T-helper 17 cell (primary cell): ENCODE data around the gene TROAP. TPM values are rescaled to one million over a fixed set of nuclear protein-coding genes. Genes with fewer than 3 reads are reported as not detected.

Experiments
- ATAC-seq: fragments of 150-1000 bp; cut with Tn5 transposase; 2 replicates; pipeline ENCODE4 v1.10.0; 2021; ENCODE audit warnings: mild to moderate bottlenecking, moderate library complexity
- DNase-seq, 3 donors: peaks; one replicate each; pipeline versions ENCODE4 v3.0.0 to v3.0.0-alpha.2; 2020 to 2021
- H3K9me3 ChIP-seq: one replicate; pipeline ENCODE4 v1.7.0; 2013; ENCODE audit warnings: low read length, mild to moderate bottlenecking; ENCODE audit not compliant: control insufficient read depth, poor library complexity, severe bottlenecking
- H3K27ac Mint-ChIP-seq: one replicate; pipeline ENCODE4 v1.8.0; 2022; ENCODE audit warnings: mild to moderate bottlenecking, moderate library complexity, mixed read lengths
- H3K27me3 Mint-ChIP-seq: one replicate; pipeline ENCODE4 v1.8.0; 2022; ENCODE audit warnings: mixed read lengths
- H3K36me3 Mint-ChIP-seq: one replicate; pipeline ENCODE4 v1.8.0; 2022; ENCODE audit warnings: low read depth, mixed read lengths
- H3K4me1 Mint-ChIP-seq: one replicate; pipeline ENCODE4 v1.8.0; 2022; ENCODE audit warnings: mild to moderate bottlenecking, mixed read lengths
- H3K4me3 Mint-ChIP-seq: one replicate; pipeline ENCODE4 v1.8.0; 2022; ENCODE audit warnings: mild to moderate bottlenecking, moderate library complexity, mixed read lengths
- total RNA-seq, 4 donors: library from RNA in 2 of 4; stranded (reverse) in 2 of 4; gene quantifications; one replicate each; pipeline ENCODE4 v1.2.3 and lab custom pipeline; 2022 to 2026

Gene TROAP
- total RNA-seq, 2 donors from 2014 or later = 0.55 TPM; not detected in 1

DNA sequence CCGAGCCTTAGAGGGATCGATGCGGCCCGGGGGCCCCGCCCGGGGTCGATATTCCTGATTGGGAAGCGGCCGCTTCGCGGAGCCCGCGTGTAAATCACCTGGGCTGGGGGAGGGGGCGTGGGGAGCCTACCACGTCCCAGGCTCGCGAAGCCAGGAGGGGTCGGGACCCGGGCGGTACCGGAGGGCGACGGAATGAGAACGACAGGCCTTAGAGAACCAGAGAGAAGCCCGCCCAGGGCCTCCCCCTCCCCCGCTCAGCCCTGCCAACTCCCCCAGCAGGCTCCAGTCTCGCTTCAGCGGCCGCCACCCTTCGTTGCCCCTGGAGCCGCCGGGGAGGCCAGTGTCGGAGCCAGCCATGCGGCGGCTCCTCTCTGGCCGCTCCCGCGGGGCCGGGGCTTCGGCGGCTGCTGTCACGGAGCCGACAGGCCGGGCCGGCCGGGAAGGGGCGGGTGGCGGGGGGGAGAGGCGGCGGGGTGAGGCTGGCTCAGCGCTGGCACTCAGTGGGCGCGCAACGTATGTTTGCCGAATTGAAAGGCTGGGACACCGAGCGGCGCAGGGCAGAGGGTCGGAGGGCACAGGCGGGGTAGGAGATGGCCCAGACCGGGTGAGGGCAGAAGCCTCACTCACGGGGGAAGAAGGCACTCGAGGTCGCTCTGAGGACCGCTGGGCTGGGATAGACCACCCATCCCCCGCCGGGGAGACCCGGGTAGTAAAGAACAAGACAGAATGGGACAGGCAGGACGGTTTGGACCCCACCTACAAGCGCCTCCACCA lies 22.2 kb downstream of the TROAP start:
- Mint-ChIP-seq H3K4me3 (peak overlapping the region; percentile 90), H3K36me3 (peaks cover 2% of the 10 kb centered on the region), H3K27me3 (peaks cover 58% of the 10 kb centered on the region), H3K27ac (no peak overlapping the region), H3K4me1 (peaks cover 30% of the 10 kb centered on the region)
- DNase-seq (no peak), ATAC-seq (no peak)
- no peaks in the 10 kb centered on the region for H3K9me3 ChIP-seq

- no peak for ATAC-seq
Measured at GRCh38 chr12:49345825-49346658, 23.0 kb downstream of the TROAP start.

DNA sequence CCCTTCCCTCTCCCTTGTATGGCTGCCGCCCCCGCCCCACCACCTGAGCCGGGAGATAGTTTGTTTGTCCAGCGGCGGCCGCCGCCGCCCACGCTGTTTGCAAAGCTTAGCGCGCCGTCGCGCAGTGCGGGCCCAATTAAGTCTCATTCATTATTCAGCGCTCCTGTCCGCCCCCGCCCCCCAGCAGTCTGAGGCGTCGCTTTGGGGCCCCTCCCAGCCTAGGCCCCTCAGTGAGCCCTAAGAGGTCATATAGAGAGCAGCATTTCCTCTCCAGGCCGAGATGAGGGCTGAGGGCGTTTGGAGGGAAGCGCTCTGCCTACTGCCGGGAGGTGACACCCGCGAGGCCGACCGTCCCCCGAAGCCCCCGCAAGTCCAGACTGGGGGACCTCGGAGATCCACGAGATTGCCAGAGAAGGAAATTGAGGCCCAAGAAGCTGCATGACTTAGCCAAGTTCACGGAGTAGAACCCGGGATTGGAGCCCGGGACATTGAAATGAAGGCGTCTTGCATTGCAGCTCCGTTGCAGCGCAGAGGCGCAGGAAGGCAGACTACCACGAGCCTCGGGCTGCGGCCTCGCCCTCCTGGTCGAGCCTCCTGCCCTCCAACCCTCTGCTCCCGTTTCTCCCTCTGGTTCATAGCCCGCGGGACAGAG lies 23.7 kb downstream of the TROAP start, which contains the start of gene DNAJC22:
Gene DNAJC22, plus strand, starts transcription at position 230 of the 652 bp plus-strand sequence. CDS start 1,985 bp downstream, outside the sequence.
- Mint-ChIP-seq H3K4me3 (peak within 1 kb of the TSS; percentile 90), H3K27me3 (peaks cover 64% of the 10 kb centered on the region), H3K36me3 (peaks cover 2% of the 10 kb centered on the region), H3K27ac (peak within 1 kb of the TSS; percentile 60), H3K4me1 (peaks cover 30% of the 10 kb centered on the region)
- ATAC-seq (peak; percentile 25), DNase-seq (no peak)
- no peaks in the 10 kb centered on the region for H3K9me3 ChIP-seq

More at GRCh38 chr12:49345825-49346658, 23.0 kb downstream of the TROAP start:
- peaks cover 30% of the 10 kb centered on the region for H3K4me1 Mint-ChIP-seq
- no peak for DNase-seq
- H3K27me3 Mint-ChIP-seq = peaks cover 57% of the 10 kb centered on the region
- H3K4me3 Mint-ChIP-seq = peak overlapping the region; percentile 90
- H3K36me3 Mint-ChIP-seq = peaks cover 2% of the 10 kb centered on the region
- no peaks in the 10 kb centered on the region for H3K9me3 ChIP-seq
- no peak overlapping the region for H3K27ac Mint-ChIP-seq

DNA sequence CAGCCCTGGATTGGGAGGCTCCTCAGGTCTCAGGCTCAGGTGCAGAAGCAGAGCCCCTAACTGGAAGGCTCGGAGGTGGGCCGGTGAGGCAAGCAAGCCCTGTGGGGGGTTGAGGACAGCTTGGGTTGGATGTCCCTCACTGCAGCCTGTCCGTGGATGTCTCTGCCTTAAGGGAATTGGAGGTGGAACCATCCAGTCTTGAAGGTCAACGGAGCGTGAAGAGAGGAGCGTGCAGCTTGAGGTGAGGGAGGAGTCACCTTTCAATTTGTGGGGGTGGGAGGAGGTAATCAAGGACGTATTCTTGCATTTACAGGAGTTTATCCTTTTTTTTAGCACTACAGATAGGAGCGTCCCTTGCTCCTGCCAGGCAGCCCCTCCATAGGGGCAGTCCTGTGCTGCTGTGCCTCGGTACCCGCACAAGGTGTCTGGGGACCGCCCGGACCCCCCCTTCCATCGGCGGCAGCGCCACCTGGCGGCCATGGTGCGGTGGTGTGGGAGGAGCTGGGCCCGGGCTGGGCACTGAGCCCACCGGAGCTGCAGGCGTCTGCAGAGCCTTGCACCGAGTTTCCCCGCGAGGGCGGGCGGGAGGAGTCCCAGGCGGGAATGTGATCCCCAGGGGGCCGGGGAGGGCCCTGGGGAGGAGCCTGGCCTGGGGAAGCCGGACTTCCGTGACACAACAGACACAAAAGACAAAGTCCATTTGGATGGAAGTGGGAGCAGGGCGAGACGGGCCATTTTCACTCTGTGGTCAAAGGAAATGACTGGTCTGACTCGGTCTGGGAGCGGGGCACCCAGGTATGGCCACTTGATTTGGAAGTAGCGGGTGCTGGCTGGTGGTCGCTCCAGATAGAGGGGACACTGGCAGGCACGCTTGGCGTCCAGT lies 24.5 kb downstream of the TROAP start:
- Mint-ChIP-seq H3K4me3 (peak overlapping the region; percentile 90), H3K27ac (peak overlapping the region; percentile 60)
- ATAC-seq = peak; percentile 86

DNA sequence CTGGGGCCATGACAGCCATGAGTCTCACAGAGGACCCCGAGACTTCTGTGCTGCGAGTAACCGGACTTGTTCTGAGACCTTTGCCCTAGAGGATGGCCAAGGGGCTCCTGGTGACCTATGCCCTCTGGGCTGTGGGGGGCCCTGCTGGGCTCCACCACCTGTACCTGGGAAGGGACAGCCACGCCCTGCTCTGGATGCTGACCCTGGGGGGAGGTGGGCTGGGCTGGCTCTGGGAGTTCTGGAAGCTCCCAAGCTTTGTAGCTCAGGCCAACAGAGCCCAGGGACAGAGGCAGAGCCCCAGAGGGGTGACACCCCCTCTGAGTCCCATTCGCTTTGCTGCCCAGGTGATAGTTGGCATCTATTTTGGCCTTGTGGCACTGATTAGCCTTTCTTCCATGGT lies 25.7 kb downstream of the TROAP start:
- Mint-ChIP-seq H3K4me1 (peaks cover 21% of the 10 kb centered on the region), H3K36me3 (peaks cover 2% of the 10 kb centered on the region), H3K27ac (no peak overlapping the region), H3K4me3 (peak overlapping the region; percentile 57), H3K27me3 (peaks cover 68% of the 10 kb centered on the region)
- DNase-seq = no peak
- ATAC-seq = no peak
- H3K9me3 ChIP-seq = no peaks in the 10 kb centered on the region

More for the DNA sequence above, 24.5 kb downstream of the TROAP start:
- H3K4me1 Mint-ChIP-seq = peaks cover 28% of the 10 kb centered on the region
- H3K27me3 Mint-ChIP-seq = peaks cover 69% of the 10 kb centered on the region
- peak; percentile 74 to 80 (median 79) for DNase-seq
- peaks cover 2% of the 10 kb centered on the region for H3K36me3 Mint-ChIP-seq
- no peaks in the 10 kb centered on the region for H3K9me3 ChIP-seq

- DNase-seq (no peak), ATAC-seq (no peak)
- Mint-ChIP-seq H3K4me3 (peak overlapping the region; percentile 57), H3K27ac (no peak overlapping the region), H3K27me3 (peaks cover 65% of the 10 kb centered on the region), H3K4me1 (peaks cover 18% of the 10 kb centered on the region), H3K36me3 (peaks cover 2% of the 10 kb centered on the region)
- no peaks in the 10 kb centered on the region for H3K9me3 ChIP-seq
Measured at GRCh38 chr12:49349266-49349665, 26.2 kb downstream of the TROAP start.

DNA sequence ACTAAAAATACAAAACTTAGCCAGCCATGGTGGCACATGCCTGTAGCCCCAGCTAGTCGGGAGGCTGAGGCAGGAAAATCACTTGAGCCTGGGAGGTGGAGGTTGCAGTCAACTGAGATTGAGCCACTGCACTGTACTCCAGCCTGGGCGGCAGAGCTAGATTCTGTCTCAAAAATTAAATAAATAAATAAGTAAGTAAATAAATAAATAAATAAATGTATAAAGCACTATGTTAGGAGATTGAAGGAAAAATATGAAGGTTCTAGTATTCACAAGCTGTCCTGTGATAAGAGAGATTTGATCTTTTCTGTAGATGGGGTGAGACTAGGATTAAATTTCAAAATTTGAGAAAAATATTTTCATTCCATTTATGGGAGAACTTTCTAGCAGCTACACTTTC lies 29.3 kb downstream of the TROAP start:
- DNase-seq (no peak), ATAC-seq (no peak)
- Mint-ChIP-seq H3K27ac (no peak overlapping the region), H3K4me1 (peaks cover under 1% of the 10 kb centered on the region), H3K27me3 (peaks cover 63% of the 10 kb centered on the region), H3K36me3 (no peaks in the 10 kb centered on the region), H3K4me3 (no peak overlapping the region)
- no peaks in the 10 kb centered on the region for H3K9me3 ChIP-seq

DNA sequence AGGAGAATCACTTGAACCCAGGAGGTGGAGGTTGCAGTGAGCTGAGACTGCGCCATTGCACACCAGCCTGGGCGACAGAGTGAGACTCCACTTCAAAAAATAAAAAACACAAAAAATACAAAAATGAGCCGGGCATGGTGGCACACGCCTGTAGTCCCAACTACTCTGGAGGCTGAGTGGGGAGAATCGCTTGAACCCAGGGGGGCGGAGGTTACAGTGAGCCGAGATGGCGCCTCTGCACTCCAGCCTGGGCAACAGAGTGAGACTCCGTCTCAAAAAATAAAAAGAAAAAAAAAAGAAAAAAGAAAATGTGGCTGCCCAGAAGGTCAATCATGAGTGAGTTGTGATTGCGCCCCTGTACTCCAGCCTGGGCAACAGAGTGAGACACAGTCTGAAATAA lies 32.9 kb downstream of the TROAP start:
- DNase-seq (no peak), ATAC-seq (no peak)
- H3K4me1 Mint-ChIP-seq = peaks cover 4% of the 10 kb centered on the region
- no peaks in the 10 kb centered on the region for H3K36me3 Mint-ChIP-seq
- peaks cover 54% of the 10 kb centered on the region for H3K27me3 Mint-ChIP-seq
- no peak overlapping the region for H3K27ac Mint-ChIP-seq
- H3K9me3 ChIP-seq = no peaks in the 10 kb centered on the region
- no peak overlapping the region for H3K4me3 Mint-ChIP-seq

DNA sequence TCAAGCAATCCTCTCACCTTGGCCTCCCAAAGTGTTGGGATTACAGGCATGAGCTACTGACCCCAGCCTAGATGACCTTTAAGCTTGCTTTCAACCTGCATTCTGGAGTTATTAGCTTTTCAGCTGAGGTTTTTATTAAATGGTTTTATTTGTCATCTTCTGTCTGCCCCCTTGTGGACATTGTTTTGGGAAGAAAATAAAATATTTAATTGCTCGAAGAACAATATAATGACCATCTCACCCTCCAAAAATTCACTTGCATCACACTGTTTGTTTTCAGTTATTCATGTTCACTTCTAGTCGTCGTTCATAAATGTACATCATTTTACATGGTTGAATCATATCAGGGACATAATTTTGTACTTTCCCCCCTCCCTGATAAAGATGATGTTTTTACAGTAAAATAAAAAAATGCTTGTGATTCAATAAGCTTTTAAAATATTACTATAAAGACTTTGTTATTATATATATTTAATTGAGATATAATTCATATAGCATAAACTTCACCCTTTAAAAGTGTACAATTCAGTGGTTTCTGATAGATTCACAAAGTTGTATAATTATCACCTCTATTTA lies 34.1 kb downstream of the TROAP start:
- ATAC-seq (no peak), DNase-seq (no peak)
- Mint-ChIP-seq H3K27ac (no peak overlapping the region), H3K4me1 (peaks cover 4% of the 10 kb centered on the region), H3K27me3 (peaks cover 51% of the 10 kb centered on the region), H3K36me3 (peaks cover 2% of the 10 kb centered on the region), H3K4me3 (no peak overlapping the region)
- no peaks in the 10 kb centered on the region for H3K9me3 ChIP-seq

- DNase-seq = no peak
- H3K4me1 Mint-ChIP-seq = peaks cover 4% of the 10 kb centered on the region
- peaks cover 2% of the 10 kb centered on the region for H3K36me3 Mint-ChIP-seq
- no peak overlapping the region for H3K27ac Mint-ChIP-seq
- H3K27me3 Mint-ChIP-seq = peaks cover 40% of the 10 kb centered on the region
- no peak overlapping the region for H3K4me3 Mint-ChIP-seq
- H3K9me3 ChIP-seq = no peaks in the 10 kb centered on the region
- ATAC-seq = peak; percentile 94
Measured at GRCh38 chr12:49358483-49359141, 35.6 kb downstream of the TROAP start.

GRCh38 chr12:49359671-49360070 lies 36.6 kb downstream of the TROAP start:
- no peak for DNase-seq
- Mint-ChIP-seq H3K27me3 (peaks cover 35% of the 10 kb centered on the region), H3K4me1 (peaks cover 4% of the 10 kb centered on the region), H3K27ac (no peak overlapping the region), H3K36me3 (peaks cover 2% of the 10 kb centered on the region), H3K4me3 (no peak overlapping the region)
- no peak for ATAC-seq
- H3K9me3 ChIP-seq = no peaks in the 10 kb centered on the region

- Mint-ChIP-seq H3K36me3 (peaks cover 2% of the 10 kb centered on the region), H3K27ac (no peak overlapping the region), H3K27me3 (peaks cover 27% of the 10 kb centered on the region), H3K4me3 (no peak overlapping the region), H3K4me1 (peaks cover 4% of the 10 kb centered on the region)
- ATAC-seq (no peak), DNase-seq (no peak)
- H3K9me3 ChIP-seq = no peaks in the 10 kb centered on the region
Measured at GRCh38 chr12:49362077-49362476, 39.0 kb downstream of the TROAP start.
